Gastrocnemius medialis (tissue), 4 donors: ENCODE measurements around the gene MROH2A. TPM values are rescaled to one million over a fixed set of nuclear protein-coding genes. Genes with fewer than 3 reads are reported as not detected.

Experiments used
- ATAC-seq, 2 donors: fragments of 150-250 bp; one replicate each; pipeline ENCODE4 v1.9.1; 2016
- DNase-seq, 2 donors: peaks; one replicate each; pipeline ENCODE4 v3.0.0-alpha.2; 2019
- H3K27ac ChIP-seq, 4 donors: fragments of 200-600 bp; sonication (generic); 1 replicate in 1 of 4; 2 replicates in 3 of 4; pipeline ENCODE4 v1.5.1; 2016 to 2018; ENCODE audit warnings: mild to moderate bottlenecking in 2 of 4, moderate library complexity in 1 of 4
- H3K27me3 ChIP-seq, 3 donors: fragments of 200-600 bp; sonication (generic) in 2 of 3; 1 replicate in 1 of 3; 2 replicates in 2 of 3; pipeline versions ENCODE4 v1.5.1 to v1.6.0; 2016 to 2019; ENCODE audit warnings: mild to moderate bottlenecking in 1 of 3, moderate library complexity in 1 of 3
- H3K36me3 ChIP-seq, 2 donors: fragments of 200-600 bp; sonication (generic) in 1 of 2; one replicate each; pipeline ENCODE4 v1.5.1; 2017 to 2018
- H3K4me1 ChIP-seq, 2 donors: fragments of 200-600 bp; sonication (generic) in 1 of 2; one replicate each; pipeline ENCODE4 v1.5.1; 2016 to 2017; ENCODE audit warnings: mild to moderate bottlenecking in 2 of 2
- H3K4me3 ChIP-seq, 4 donors: fragments of 200-600 bp; sonication (generic) in 3 of 4; 1 replicate in 1 of 4; 2 replicates in 3 of 4; pipeline ENCODE4 v1.5.1; 2016 to 2019; ENCODE audit warnings: mild to moderate bottlenecking in 2 of 4
- H3K9me3 ChIP-seq, 3 donors: fragments of 200-600 bp; sonication (generic) in 2 of 3; 1 replicate in 1 of 3; 2 replicates in 2 of 3; pipeline ENCODE4 v1.5.1; 2016 to 2019
- CTCF ChIP-seq, 5 experiments: fragments of 450-650 bp in 3 of 5; fragments of 200-600 bp in 2 of 5; sonication (generic) in 2 of 5; IDR thresholded peaks in 4 of 5; conservative IDR thresholded peaks in 1 of 5; 1 replicate in 4 of 5; 2 replicates in 1 of 5; pipeline ENCODE4 v1.5.1; 2016 to 2019; ENCODE audit warnings: antibody characterized with exemption in 5 of 5, mild to moderate bottlenecking in 3 of 5, moderate library complexity in 3 of 5
- POLR2A ChIP-seq, 2 donors: fragments of 450-650 bp; IDR thresholded peaks; one replicate each; pipeline ENCODE4 v1.6.1; 2017; ENCODE audit warnings: antibody characterized with exemption in 2 of 2, mild to moderate bottlenecking in 2 of 2, moderate library complexity in 2 of 2
- in situ Hi-C, 4 donors: fragments of 200-750 bp; cut with MboI; loops; one replicate each; pipeline versions ENCODE4 v1.15.0 to v1.8.0; 2017; ENCODE audit warnings: low sequenced_read_pairs in 4 of 4
- intact Hi-C: fragments of 100-400 bp; cut with DNase I; formaldehyde crosslinking; loops from one replicate; pipeline ENCODE4 v1.15.1; 2023; ENCODE audit warnings: low total_unique reads
- total RNA-seq, 4 donors: library from RNA; depleted of rRNA; stranded (reverse); fragments of >200 nt; gene quantifications; one replicate each; pipeline versions ENCODE4 v1.1.0 to v1.2.3, GENCODE V29; 2016

The MROH2A gene
- total RNA-seq, 4 donors from 2014 or later = not detected

GRCh38 chr2:233807966-233808935 lies 30.1 kb downstream of the MROH2A start:
- DNase-seq (no peak), ATAC-seq (no peak)
- Histone ChIP-seq H3K9me3 (no peaks in the 10 kb centered on the region), H3K36me3 (no peaks in the 10 kb centered on the region), H3K27me3 (no peaks in the 10 kb centered on the region), H3K27ac (no peak overlapping the region), H3K4me1 (no peaks in the 10 kb centered on the region), H3K4me3 (no peak overlapping the region)
- intact Hi-C loops (no loop called here), in situ Hi-C loops (no loop called here)
- TF ChIP-seq CTCF (IDR thresholded peaks at IDR 0.05 in 4 of 5, conservative IDR thresholded peaks at IDR 0.05 in 1 of 5) = no peak
- TF ChIP-seq POLR2A (IDR thresholded peaks at IDR 0.05) = no peak

GRCh38 chr2:233810385-233810784 lies 32.3 kb downstream of the MROH2A start:
- DNase-seq = no peak
- in situ Hi-C loops = no loop called here
- no peaks in the 10 kb centered on the region for H3K27me3 ChIP-seq
- no peak for TF ChIP-seq CTCF (IDR thresholded peaks at IDR 0.05 in 4 of 5, conservative IDR thresholded peaks at IDR 0.05 in 1 of 5)
- no peak for TF ChIP-seq POLR2A (IDR thresholded peaks at IDR 0.05)
- no peaks in the 10 kb centered on the region for H3K4me1 ChIP-seq
- H3K4me3 ChIP-seq = no peak overlapping the region
- H3K36me3 ChIP-seq = no peaks in the 10 kb centered on the region
- H3K9me3 ChIP-seq = no peaks in the 10 kb centered on the region
- intact Hi-C loops = no loop called here
- no peak for ATAC-seq
- H3K27ac ChIP-seq = no peak overlapping the region

GRCh38 chr2:233811087-233811486 lies 33.0 kb downstream of the MROH2A start:
- no peak overlapping the region for H3K27ac ChIP-seq
- no peaks in the 10 kb centered on the region for H3K4me1 ChIP-seq
- intact Hi-C loops = no loop called here
- no peaks in the 10 kb centered on the region for H3K27me3 ChIP-seq
- no peak for DNase-seq
- no peak overlapping the region for H3K4me3 ChIP-seq
- in situ Hi-C loops = no loop called here
- no peak for ATAC-seq
- TF ChIP-seq CTCF (IDR thresholded peaks at IDR 0.05 in 4 of 5, conservative IDR thresholded peaks at IDR 0.05 in 1 of 5) (no peak), POLR2A (IDR thresholded peaks at IDR 0.05) (no peak)
- no peaks in the 10 kb centered on the region for H3K36me3 ChIP-seq
- no peaks in the 10 kb centered on the region for H3K9me3 ChIP-seq

GRCh38 chr2:233811732-233812131 lies 33.6 kb downstream of the MROH2A start:
- no peak overlapping the region for H3K27ac ChIP-seq
- no peaks in the 10 kb centered on the region for H3K36me3 ChIP-seq
- no peaks in the 10 kb centered on the region for H3K9me3 ChIP-seq
- H3K4me1 ChIP-seq = no peaks in the 10 kb centered on the region
- in situ Hi-C loops (no loop called here), intact Hi-C loops (no loop called here)
- no peak overlapping the region for H3K4me3 ChIP-seq
- no peaks in the 10 kb centered on the region for H3K27me3 ChIP-seq
- TF ChIP-seq CTCF (IDR thresholded peaks at IDR 0.05 in 4 of 5, conservative IDR thresholded peaks at IDR 0.05 in 1 of 5) = no peak
- TF ChIP-seq POLR2A (IDR thresholded peaks at IDR 0.05) = no peak
- ATAC-seq (no peak), DNase-seq (no peak)
